ENCODE results near the gene EVI5L. TPM values are rescaled to one million over a fixed set of nuclear protein-coding genes. Genes with fewer than 3 reads are reported as not detected.

The EVI5L gene
- polyA plus RNA-seq, 1 of the 3 experiments (the other 2 are of a cell fraction): 9.7 TPM

DNA sequence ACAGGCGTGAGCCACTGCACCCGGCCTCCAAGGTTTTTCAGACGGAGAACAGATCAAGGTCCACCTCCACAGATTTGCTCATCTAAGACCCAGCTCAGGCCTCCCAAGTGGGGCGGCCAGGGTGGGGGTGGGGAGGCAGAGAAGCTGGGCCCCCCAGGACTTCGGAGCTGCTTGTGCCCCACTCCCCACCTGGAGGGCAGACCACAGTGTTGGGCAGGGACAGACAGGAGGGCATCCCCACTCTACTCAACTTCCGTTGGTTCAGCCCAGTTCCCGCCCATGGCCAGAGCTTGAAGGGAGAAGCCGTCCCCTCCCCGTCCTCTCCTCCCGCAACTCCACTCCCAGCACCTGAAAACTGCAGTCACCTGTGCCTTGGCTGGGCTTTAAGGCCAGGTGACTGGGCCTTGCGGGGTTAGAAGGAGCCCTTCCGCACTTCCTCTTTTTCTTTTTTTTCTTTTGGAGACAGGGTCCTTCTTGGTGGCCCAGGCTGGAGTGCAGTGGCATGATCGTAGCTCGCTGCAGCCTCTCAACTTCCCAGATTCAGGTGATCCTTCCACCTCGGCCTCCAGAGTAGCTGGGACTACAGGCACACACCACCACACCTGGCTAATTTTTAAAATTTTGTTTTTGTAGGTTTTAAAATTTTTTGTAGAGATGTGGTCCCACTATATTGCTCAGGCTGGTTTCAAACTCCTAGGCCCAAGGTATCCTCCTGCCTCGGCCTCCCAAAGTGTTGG, 57.6 kb downstream of the EVI5L start:
- H3K4me1 ChIP-seq (ENCODE audit: control insufficient read depth in 1 of 2, insufficient read depth in 2 of 2, low read depth in 1 of 2, low read length in 1 of 2): no peaks in the 10 kb centered on the region
- no peak for DNase-seq
- ChIA-PET POLR2A (no interaction called here), CTCF (interaction anchor here (0.6 to 0.9 kb wide), 2 partner anchors 13 to 161 kb away, joined by 3 read pairs; no protein-coding TSS in a partner anchor)
- H3K27ac ChIP-seq (ENCODE audit: low read depth in 2 of 2, low read length in 1 of 2): no peak overlapping the region
- no peaks in the 10 kb centered on the region for H3K36me3 ChIP-seq (replicated peaks in 1 of 2; ENCODE audit: control insufficient read depth in 1 of 2, insufficient read depth in 2 of 2, low read length in 1 of 2)
- H3K79me2 ChIP-seq (ENCODE audit: insufficient read depth): no peaks in the 10 kb centered on the region
- WGBS (ENCODE audit: low lambda C conversion rate): 83% methylated on average over 14 of the region's 16 CpGs
- H3K9me3 ChIP-seq: no peaks in the 10 kb centered on the region
- H3K9ac ChIP-seq: no peak overlapping the region
- no peak overlapping the region for H3K4me2 ChIP-seq
- TF ChIP-seq, protein P1, sequence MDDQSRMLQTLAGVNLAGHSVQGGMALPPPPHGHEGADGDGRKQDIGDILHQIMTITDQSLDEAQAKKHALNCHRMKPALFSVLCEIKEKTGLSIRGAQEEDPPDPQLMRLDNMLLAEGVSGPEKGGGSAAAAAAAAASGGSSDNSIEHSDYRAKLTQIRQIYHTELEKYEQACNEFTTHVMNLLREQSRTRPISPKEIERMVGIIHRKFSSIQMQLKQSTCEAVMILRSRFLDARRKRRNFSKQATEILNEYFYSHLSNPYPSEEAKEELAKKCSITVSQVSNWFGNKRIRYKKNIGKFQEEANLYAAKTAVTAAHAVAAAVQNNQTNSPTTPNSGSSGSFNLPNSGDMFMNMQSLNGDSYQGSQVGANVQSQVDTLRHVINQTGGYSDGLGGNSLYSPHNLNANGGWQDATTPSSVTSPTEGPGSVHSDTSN (IDR thresholded peaks at IDR 0.05): no peak
- TF ChIP-seq, protein P2, sequence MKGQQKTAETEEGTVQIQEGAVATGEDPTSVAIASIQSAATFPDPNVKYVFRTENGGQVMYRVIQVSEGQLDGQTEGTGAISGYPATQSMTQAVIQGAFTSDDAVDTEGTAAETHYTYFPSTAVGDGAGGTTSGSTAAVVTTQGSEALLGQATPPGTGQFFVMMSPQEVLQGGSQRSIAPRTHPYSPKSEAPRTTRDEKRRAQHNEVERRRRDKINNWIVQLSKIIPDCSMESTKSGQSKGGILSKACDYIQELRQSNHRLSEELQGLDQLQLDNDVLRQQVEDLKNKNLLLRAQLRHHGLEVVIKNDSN (IDR thresholded peaks at IDR 0.05; ENCODE audit: borderline replicate concordance, low read depth): no peak
- TF ChIP-seq MEF2A (IDR thresholded peaks at IDR 0.05; ENCODE audit: borderline replicate concordance, low read depth): no peak
- TF ChIP-seq CHD2 (IDR thresholded peaks at IDR 0.05; ENCODE audit: low read length, partially characterized antibody): no peak
- TF ChIP-seq NFIC (IDR thresholded peaks at IDR 0.05; ENCODE audit: borderline replicate concordance): no peak
- no peak for TF ChIP-seq FOXM1 (IDR thresholded peaks at IDR 0.05; ENCODE audit: low read depth)
- TF ChIP-seq GABPA (IDR thresholded peaks at IDR 0.05; ENCODE audit: low read depth): no peak
- TF ChIP-seq GATA2 (CRISPR knock-in tag; IDR thresholded peaks at IDR 0.05): no peak
- TF ChIP-seq, protein P3, sequence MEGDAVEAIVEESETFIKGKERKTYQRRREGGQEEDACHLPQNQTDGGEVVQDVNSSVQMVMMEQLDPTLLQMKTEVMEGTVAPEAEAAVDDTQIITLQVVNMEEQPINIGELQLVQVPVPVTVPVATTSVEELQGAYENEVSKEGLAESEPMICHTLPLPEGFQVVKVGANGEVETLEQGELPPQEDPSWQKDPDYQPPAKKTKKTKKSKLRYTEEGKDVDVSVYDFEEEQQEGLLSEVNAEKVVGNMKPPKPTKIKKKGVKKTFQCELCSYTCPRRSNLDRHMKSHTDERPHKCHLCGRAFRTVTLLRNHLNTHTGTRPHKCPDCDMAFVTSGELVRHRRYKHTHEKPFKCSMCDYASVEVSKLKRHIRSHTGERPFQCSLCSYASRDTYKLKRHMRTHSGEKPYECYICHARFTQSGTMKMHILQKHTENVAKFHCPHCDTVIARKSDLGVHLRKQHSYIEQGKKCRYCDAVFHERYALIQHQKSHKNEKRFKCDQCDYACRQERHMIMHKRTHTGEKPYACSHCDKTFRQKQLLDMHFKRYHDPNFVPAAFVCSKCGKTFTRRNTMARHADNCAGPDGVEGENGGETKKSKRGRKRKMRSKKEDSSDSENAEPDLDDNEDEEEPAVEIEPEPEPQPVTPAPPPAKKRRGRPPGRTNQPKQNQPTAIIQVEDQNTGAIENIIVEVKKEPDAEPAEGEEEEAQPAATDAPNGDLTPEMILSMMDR (IDR thresholded peaks at IDR 0.05): no peak
- no peak for TF ChIP-seq TCF12 (IDR thresholded peaks at IDR 0.05)
- TF ChIP-seq RAD21 (IDR thresholded peaks at IDR 0.05; ENCODE audit: low read length): no peak
- TF ChIP-seq RCOR1 (IDR thresholded peaks at IDR 0.05; ENCODE audit: low read length): no peak
- H2AFZ ChIP-seq (ENCODE audit: low read depth): no peak overlapping the region
- no peaks in the 10 kb centered on the region; the same call in 1 of the 2 replicates for H3K27me3 ChIP-seq (ENCODE audit: insufficient read depth)
- H3K4me3 ChIP-seq (ENCODE audit: low read depth in 2 of 2, low read length in 1 of 2): no peak overlapping the region
- no peaks in the 10 kb centered on the region for H3F3A ChIP-seq (replicated peaks; ENCODE audit: insufficient read depth)
- H3K9me2 ChIP-seq: no peaks in the 10 kb centered on the region
- H4K20me1 ChIP-seq (ENCODE audit: insufficient read depth): no peaks in the 10 kb centered on the region

DNA sequence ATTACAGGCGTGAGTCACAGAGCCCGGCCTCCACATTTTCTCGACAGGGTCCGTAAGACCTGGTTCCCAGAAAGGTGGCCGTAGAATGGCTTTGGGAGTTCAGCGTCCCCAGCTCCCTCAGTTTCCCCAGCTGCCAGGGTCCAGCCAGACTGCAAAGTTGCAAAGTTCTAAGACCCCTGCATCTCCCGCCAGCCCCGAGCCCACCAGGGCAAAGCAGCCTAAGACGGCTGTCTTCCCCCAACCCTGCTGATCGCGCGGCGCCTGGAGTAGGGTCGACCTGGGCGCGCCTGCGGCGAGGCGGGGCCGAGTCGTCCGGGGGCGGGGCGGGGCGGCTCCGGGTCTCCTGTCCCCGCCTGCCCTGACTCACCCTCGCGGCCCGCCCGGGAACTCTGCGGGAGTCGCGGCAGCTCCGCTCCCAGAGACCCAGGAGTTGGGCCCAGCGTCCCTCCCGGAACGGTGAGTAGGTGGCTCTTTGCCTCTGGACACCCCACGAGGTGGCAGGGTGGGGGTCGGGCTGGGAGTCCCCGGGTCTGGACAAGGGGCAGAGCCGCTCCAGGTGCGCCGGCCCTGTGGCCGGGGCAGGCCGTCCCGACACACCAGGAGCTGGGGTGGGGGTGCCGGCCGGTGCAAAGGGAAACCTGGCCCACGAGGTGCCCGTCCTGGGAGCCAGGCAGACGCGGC, 58.3 kb downstream of the EVI5L start, which contains the start of gene LRRC8E:
LRRC8E (plus strand) TSS at position 366 of the 681 bp plus-strand sequence. CDS start 7,094 bp downstream, outside the sequence.
- WGBS (ENCODE audit: low lambda C conversion rate): 87% methylated on average over 19 of the region's 53 CpGs
- H3F3A ChIP-seq (replicated peaks; ENCODE audit: insufficient read depth): no peaks in the 10 kb centered on the region
- TF ChIP-seq SIN3A (IDR thresholded peaks at IDR 0.05; ENCODE audit: borderline replicate concordance, low read depth, low read length) (no peak), NFIC (IDR thresholded peaks at IDR 0.05; ENCODE audit: borderline replicate concordance) (no peak), EP300 (IDR thresholded peaks at IDR 0.05; ENCODE audit: borderline replicate concordance in 1 of 2, low read depth in 1 of 2, low read length in 1 of 2) (no peak), RFX5 (IDR thresholded peaks at IDR 0.05; ENCODE audit: low read length) (no peak)
- H3K79me2 ChIP-seq (ENCODE audit: insufficient read depth): no peaks in the 10 kb centered on the region
- H3K27me3 ChIP-seq (ENCODE audit: insufficient read depth): no peaks in the 10 kb centered on the region; the same call in 1 of the 2 replicates
- ChIA-PET POLR2A (no interaction called here), CTCF (interaction anchor here (0.9 to 1.4 kb wide), 3 partner anchors 12 to 20 kb away, joined by 3 read pairs; no protein-coding TSS in a partner anchor)
- no peak within 1 kb of the TSS for H3K4me3 ChIP-seq (ENCODE audit: low read depth in 2 of 2, low read length in 1 of 2)
- no peak within 1 kb of the TSS for H3K9ac ChIP-seq
- no peaks in the 10 kb centered on the region for H3K9me2 ChIP-seq
- no peaks in the 10 kb centered on the region for H4K20me1 ChIP-seq (ENCODE audit: insufficient read depth)
- H3K4me2 ChIP-seq: no peak within 1 kb of the TSS
- no peaks in the 10 kb centered on the region for H3K9me3 ChIP-seq
- no peaks in the 10 kb centered on the region for H3K36me3 ChIP-seq (replicated peaks in 1 of 2; ENCODE audit: control insufficient read depth in 1 of 2, insufficient read depth in 2 of 2, low read length in 1 of 2)
- H2AFZ ChIP-seq (ENCODE audit: low read depth): no peak within 1 kb of the TSS
- DNase-seq: peak; percentile 24
- H3K27ac ChIP-seq (ENCODE audit: low read depth in 2 of 2, low read length in 1 of 2): no peak within 1 kb of the TSS
- no peaks in the 10 kb centered on the region for H3K4me1 ChIP-seq (ENCODE audit: control insufficient read depth in 1 of 2, insufficient read depth in 2 of 2, low read depth in 1 of 2, low read length in 1 of 2)
